Measurements from ENCODE around the gene ZNF595. TPM values are rescaled to one million over a fixed set of nuclear protein-coding genes. Genes with fewer than 3 reads are reported as not detected.
"Not testable (repeated sequence)": the region's sequence is repeated elsewhere in the genome, so short reads cannot be mapped to it uniquely, and the experiment has no call there.

The ZNF595 gene
- total RNA-seq, 1 experiment from 2014 or later, result 12.5 TPM

- H3T11ph ChIP-seq (ENCODE audit: low read length); H3K9me3 ChIP-seq (ENCODE audit: control insufficient read depth, low read depth, low read length); H4K5ac ChIP-seq (ENCODE audit: insufficient read length, low read depth, low read length); H2BK5ac ChIP-seq (ENCODE audit: insufficient read length, low read length); H3K79me1 ChIP-seq (ENCODE audit: insufficient read depth, low read depth, low read length, poor library complexity, severe bottlenecking); H2AK5ac ChIP-seq (ENCODE audit: insufficient read length, low read length); H3K4me3 Mint-ChIP-seq; H4K91ac ChIP-seq (ENCODE audit: insufficient read length, low read depth, low read length); H3K4me1 ChIP-seq (ENCODE audit: insufficient read depth, low read length); H3K56ac ChIP-seq (ENCODE audit: insufficient read length, low read depth, low read length); H4K20me1 ChIP-seq (ENCODE audit: control insufficient read depth, insufficient read depth, insufficient read length); H3K14ac ChIP-seq (ENCODE audit: insufficient read depth, low read length); H2AFZ ChIP-seq (ENCODE audit: low read length); H3K4me2 ChIP-seq (ENCODE audit: insufficient read depth, insufficient read length, low read length); H2BK120ac ChIP-seq (ENCODE audit: low read depth, low read length, poor library complexity, severe bottlenecking); H3K27ac Mint-ChIP-seq; DNase-seq; H4K8ac ChIP-seq (replicated peaks; ENCODE audit: insufficient read length, low read depth, low read length); H3K27ac ChIP-seq (ENCODE audit: insufficient read length, low read depth, low read length); H3K27me3 ChIP-seq (ENCODE audit: insufficient read depth, low read length); H3K4ac ChIP-seq (ENCODE audit: low read depth, low read length); H2BK20ac ChIP-seq (ENCODE audit: low read depth, low read length, poor library complexity, severe bottlenecking); H3K9ac ChIP-seq (ENCODE audit: extremely low read depth, insufficient read length, low read length); H3K18ac ChIP-seq (ENCODE audit: insufficient read length, low read depth, low read length); H3K27me3 Mint-ChIP-seq (ENCODE audit: low read depth); H3K79me2 ChIP-seq (ENCODE audit: insufficient read depth, low read length); H3K36me3 Mint-ChIP-seq (ENCODE audit: insufficient read depth in 1 of 3, low read depth in 3 of 3); H3K23me2 ChIP-seq (ENCODE audit: insufficient read length, low read depth, low read length, poor library complexity, severe bottlenecking); H2BK15ac ChIP-seq (ENCODE audit: low read depth, low read length); H3K23ac ChIP-seq (ENCODE audit: insufficient read length, low read depth, low read length); H3K4me1 Mint-ChIP-seq; H2BK12ac ChIP-seq (ENCODE audit: insufficient read length, low read depth, low read length): not testable (repeated sequence)
- H3K9me3 Mint-ChIP-seq, result peaks cover 17 to 21% of the 10 kb centered on the region in 2 experiments
- no CpG with 5 or more reads among the region's 1 CpG for WGBS (ENCODE audit: extremely low coverage, insufficient read length, low lambda C conversion rate)
Measured at GRCh38 chr4:18589-18988, 34.5 kb upstream of the ZNF595 start.

GRCh38 chr4:22882-23281 is 30.2 kb upstream of the ZNF595 start:
- H4K91ac ChIP-seq (ENCODE audit: insufficient read length, low read depth, low read length); H3K23ac ChIP-seq (ENCODE audit: insufficient read length, low read depth, low read length); H3K56ac ChIP-seq (ENCODE audit: insufficient read length, low read depth, low read length); H2BK5ac ChIP-seq (ENCODE audit: insufficient read length, low read length); H3K4me3 Mint-ChIP-seq; H2AFZ ChIP-seq (ENCODE audit: low read length); H3K27me3 Mint-ChIP-seq (ENCODE audit: low read depth); H2BK20ac ChIP-seq (ENCODE audit: low read depth, low read length, poor library complexity, severe bottlenecking); H3K9me3 ChIP-seq (ENCODE audit: control insufficient read depth, low read depth, low read length); H3K4me1 Mint-ChIP-seq; H3K4ac ChIP-seq (ENCODE audit: low read depth, low read length); H2AK5ac ChIP-seq (ENCODE audit: insufficient read length, low read length); H4K5ac ChIP-seq (ENCODE audit: insufficient read length, low read depth, low read length); H4K8ac ChIP-seq (replicated peaks; ENCODE audit: insufficient read length, low read depth, low read length); H3K27ac ChIP-seq (ENCODE audit: insufficient read length, low read depth, low read length); H3T11ph ChIP-seq (ENCODE audit: low read length); H3K79me1 ChIP-seq (ENCODE audit: insufficient read depth, low read depth, low read length, poor library complexity, severe bottlenecking); H2BK15ac ChIP-seq (ENCODE audit: low read depth, low read length); H3K4me2 ChIP-seq (ENCODE audit: insufficient read depth, insufficient read length, low read length); H2BK12ac ChIP-seq (ENCODE audit: insufficient read length, low read depth, low read length); H3K9ac ChIP-seq (ENCODE audit: extremely low read depth, insufficient read length, low read length); H3K23me2 ChIP-seq (ENCODE audit: insufficient read length, low read depth, low read length, poor library complexity, severe bottlenecking); H4K20me1 ChIP-seq (ENCODE audit: control insufficient read depth, insufficient read depth, insufficient read length); H3K4me1 ChIP-seq (ENCODE audit: insufficient read depth, low read length); H2BK120ac ChIP-seq (ENCODE audit: low read depth, low read length, poor library complexity, severe bottlenecking); H3K36me3 Mint-ChIP-seq (ENCODE audit: insufficient read depth in 1 of 3, low read depth in 3 of 3); H3K27me3 ChIP-seq (ENCODE audit: insufficient read depth, low read length); H3K79me2 ChIP-seq (ENCODE audit: insufficient read depth, low read length); H3K27ac Mint-ChIP-seq; H3K14ac ChIP-seq (ENCODE audit: insufficient read depth, low read length); DNase-seq; H3K18ac ChIP-seq (ENCODE audit: insufficient read length, low read depth, low read length): not testable (repeated sequence)
- no CpG with 5 or more reads among the region's 2 CpGs for WGBS (ENCODE audit: extremely low coverage, insufficient read length, low lambda C conversion rate)
- H3K9me3 Mint-ChIP-seq, result peaks cover 25 to 31% of the 10 kb centered on the region in 2 experiments

Measured in H9 (cell line).